Kidney (tissue), 2 donors: Measurements from ENCODE around the gene GOSR1. TPM values are rescaled to one million over a fixed set of nuclear protein-coding genes. Genes with fewer than 3 reads are reported as not detected.

Experiments used
- polyA plus RNA-seq: library from polyadenylated mRNA; stranded (reverse); fragments of 350-450 nt; fragmentation: Illumina TruSeq; extraction: RNeasy Lipid Tissue Mini Kit (QIAGEN cat#74804); gene quantifications from one replicate; pipeline ENCODE4 v1.2.3, GENCODE V29; 2014; ENCODE audit warnings: low read depth, low replicate concordance; ENCODE audit not compliant: insufficient read depth
- total RNA-seq: library from RNA; stranded (reverse); fragmentation: NEBNext Ultra II Directional; extraction: Animal tissue kit (Norgen Biotek cat#: 25700); gene quantifications from one replicate; pipeline ENCODE4 v1.2.1, GENCODE V29; 2021
- donor health status: DM: yes; HTN: yes; CAD: no.

GOSR1 gene
- total and polyA plus RNA-seq, 2 donors from 2014 or later, result 16.8 to 65.6 TPM

Other genes starting within 250 kb of the GOSR1 start
- gene SLC6A4, start 241.7 kb upstream of the GOSR1 start, total RNA-seq, result 0.94 TPM
- 1.1 TPM for gene SLC6A4, start 241.7 kb upstream of the GOSR1 start, polyA plus RNA-seq
- gene BLMH, start 185.5 kb upstream of the GOSR1 start, total RNA-seq, result 32.5 TPM
- 30.5 TPM for gene BLMH, start 185.5 kb upstream of the GOSR1 start, polyA plus RNA-seq
- gene TMIGD1, start 143.4 kb upstream of the GOSR1 start, total RNA-seq, result not detected
- gene TMIGD1, start 143.4 kb upstream of the GOSR1 start, polyA plus RNA-seq, result 0.90 TPM
- gene CPD, start 98.5 kb upstream of the GOSR1 start, total RNA-seq, result 139 TPM
- 11.6 TPM for gene CPD, start 98.5 kb upstream of the GOSR1 start, polyA plus RNA-seq